DND-41 (cell line): ENCODE measurements around the gene SLC25A18.

Experiments used
- ATAC-seq: fragments of 200-7000 bp; cut with Tn5 transposase; 3 replicates; pipeline ENCODE4 v1.9.1; 2021; ENCODE audit warnings: low read depth; ENCODE audit not compliant: insufficient read depth
- DNase-seq: peaks from one replicate; pipeline ENCODE4 v3.0.0-alpha.2; 2020
- H2AFZ ChIP-seq: 2 replicates; pipeline ENCODE4 v1.6.0; 2012; ENCODE audit warnings: low read depth, low read length
- H3K27ac ChIP-seq: 2 replicates; pipeline ENCODE4 v1.5.1; 2012; ENCODE audit warnings: low read length, inconsistent platforms
- H3K27me3 ChIP-seq: fragments of 200-600 bp; sonication (generic); 2 replicates; pipeline ENCODE4 v1.6.0; 2012; ENCODE audit warnings: low read length, mild to moderate bottlenecking, inconsistent platforms; ENCODE audit not compliant: insufficient read depth, poor library complexity
- H3K36me3 ChIP-seq: 2 replicates; pipeline ENCODE4 v1.5.1; 2012; ENCODE audit warnings: low read length, inconsistent platforms; ENCODE audit not compliant: insufficient read depth
- H3K4me1 ChIP-seq: 2 replicates; pipeline ENCODE4 v1.5.1; 2012; ENCODE audit warnings: mild to moderate bottlenecking, low read length; ENCODE audit not compliant: insufficient read depth
- H3K4me2 ChIP-seq: 2 replicates; pipeline ENCODE4 v1.6.0; 2012; ENCODE audit warnings: mild to moderate bottlenecking, moderate library complexity, low read length, inconsistent platforms; ENCODE audit not compliant: insufficient read depth
- H3K4me3 ChIP-seq, 2 experiments: fragments of 200-600 bp in 1 of 2; shearing (Covaris generic) in 1 of 2; 2 replicates each; pipeline ENCODE4 v1.5.1; 2012 to 2016; ENCODE audit warnings: inconsistent platforms in 2 of 2, low read length in 2 of 2, mild to moderate bottlenecking in 2 of 2, low read depth in 1 of 2, moderate library complexity in 1 of 2
- H3K79me2 ChIP-seq: 2 replicates; pipeline ENCODE4 v1.6.0; 2012; ENCODE audit warnings: low read length, inconsistent platforms; ENCODE audit not compliant: insufficient read depth
- H3K9ac ChIP-seq: 2 replicates; pipeline ENCODE4 v1.6.0; 2012; ENCODE audit warnings: low read depth, mild to moderate bottlenecking, inconsistent platforms, low read length, moderate library complexity
- H3K9me3 ChIP-seq: 2 replicates; pipeline ENCODE4 v1.5.1; 2012; ENCODE audit warnings: low read length, moderate library complexity, mild to moderate bottlenecking, inconsistent platforms; ENCODE audit not compliant: insufficient read depth, severe bottlenecking
- H4K20me1 ChIP-seq: 2 replicates; pipeline ENCODE4 v1.6.0; 2012; ENCODE audit warnings: low read length; ENCODE audit not compliant: insufficient read depth
- EZH2 ChIP-seq: IDR thresholded peaks from 3 replicates; pipeline ENCODE4 v1.6.1; 2012; ENCODE audit warnings: borderline replicate concordance, low read depth, mild to moderate bottlenecking, moderate library complexity, low read length, inconsistent platforms; ENCODE audit not compliant: severe bottlenecking
- TF ChIP-seq, protein P1 (sequence below): IDR thresholded peaks from 2 replicates; pipeline ENCODE4 v1.5.1; 2012; ENCODE audit warnings: borderline replicate concordance, low read length, moderate library complexity, mild to moderate bottlenecking; ENCODE audit not compliant: poor library complexity, severe bottlenecking; ENCODE audit errors: extremely low read depth

SLC25A18 gene

DNA sequence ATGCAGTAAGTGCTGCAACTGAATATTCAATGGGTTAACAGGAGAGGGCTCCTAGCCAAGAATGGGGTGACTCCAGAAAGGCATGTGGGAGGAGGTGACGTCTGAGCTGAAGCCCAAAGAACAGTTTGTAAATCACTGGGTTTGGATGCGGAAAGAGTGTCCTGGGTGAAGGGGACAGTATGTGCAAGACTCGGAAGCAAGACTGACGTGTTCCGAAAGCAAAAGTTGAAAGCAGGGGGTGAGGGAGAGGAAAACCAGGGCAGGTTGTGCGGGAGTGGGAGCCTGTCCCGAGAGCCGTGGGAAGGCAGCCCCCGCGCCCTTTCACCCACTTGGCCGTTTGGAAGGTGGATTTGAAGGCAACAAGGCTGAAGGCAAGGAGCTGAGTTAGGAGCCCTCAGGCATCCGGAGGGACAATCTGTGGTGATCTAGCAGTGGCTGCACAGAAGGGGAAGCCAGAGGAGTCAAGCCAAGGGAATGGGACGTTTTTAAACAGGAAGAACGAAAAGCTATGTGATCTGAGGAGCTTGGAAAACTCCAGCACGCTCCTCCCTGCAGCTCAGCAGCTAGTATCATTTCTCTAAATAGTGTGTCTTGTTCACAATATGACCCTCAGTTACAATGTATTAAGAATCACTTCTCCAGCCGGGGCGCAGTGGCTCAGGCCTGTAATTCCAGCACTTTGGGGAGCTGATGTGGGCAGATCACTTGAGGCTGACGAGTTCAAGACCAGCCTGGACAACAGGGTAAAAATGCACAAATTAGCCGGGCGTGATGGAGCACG is 7.7 kb downstream of the SLC25A18 start:
- Histone ChIP-seq H2AFZ (no peak overlapping the region), H3K79me2 (no peaks in the 10 kb centered on the region), H3K27ac (no peak overlapping the region), H3K27me3 (no peaks in the 10 kb centered on the region), H4K20me1 (no peaks in the 10 kb centered on the region), H3K4me3 (no peak overlapping the region), H3K4me1 (no peaks in the 10 kb centered on the region), H3K4me2 (no peak overlapping the region), H3K9me3 (no peaks in the 10 kb centered on the region), H3K9ac (no peak overlapping the region), H3K36me3 (no peaks in the 10 kb centered on the region)
- ATAC-seq (no peak), DNase-seq (no peak)
- no peak for TF ChIP-seq EZH2
- TF ChIP-seq, protein P1, sequence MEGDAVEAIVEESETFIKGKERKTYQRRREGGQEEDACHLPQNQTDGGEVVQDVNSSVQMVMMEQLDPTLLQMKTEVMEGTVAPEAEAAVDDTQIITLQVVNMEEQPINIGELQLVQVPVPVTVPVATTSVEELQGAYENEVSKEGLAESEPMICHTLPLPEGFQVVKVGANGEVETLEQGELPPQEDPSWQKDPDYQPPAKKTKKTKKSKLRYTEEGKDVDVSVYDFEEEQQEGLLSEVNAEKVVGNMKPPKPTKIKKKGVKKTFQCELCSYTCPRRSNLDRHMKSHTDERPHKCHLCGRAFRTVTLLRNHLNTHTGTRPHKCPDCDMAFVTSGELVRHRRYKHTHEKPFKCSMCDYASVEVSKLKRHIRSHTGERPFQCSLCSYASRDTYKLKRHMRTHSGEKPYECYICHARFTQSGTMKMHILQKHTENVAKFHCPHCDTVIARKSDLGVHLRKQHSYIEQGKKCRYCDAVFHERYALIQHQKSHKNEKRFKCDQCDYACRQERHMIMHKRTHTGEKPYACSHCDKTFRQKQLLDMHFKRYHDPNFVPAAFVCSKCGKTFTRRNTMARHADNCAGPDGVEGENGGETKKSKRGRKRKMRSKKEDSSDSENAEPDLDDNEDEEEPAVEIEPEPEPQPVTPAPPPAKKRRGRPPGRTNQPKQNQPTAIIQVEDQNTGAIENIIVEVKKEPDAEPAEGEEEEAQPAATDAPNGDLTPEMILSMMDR, result no peak

DNA sequence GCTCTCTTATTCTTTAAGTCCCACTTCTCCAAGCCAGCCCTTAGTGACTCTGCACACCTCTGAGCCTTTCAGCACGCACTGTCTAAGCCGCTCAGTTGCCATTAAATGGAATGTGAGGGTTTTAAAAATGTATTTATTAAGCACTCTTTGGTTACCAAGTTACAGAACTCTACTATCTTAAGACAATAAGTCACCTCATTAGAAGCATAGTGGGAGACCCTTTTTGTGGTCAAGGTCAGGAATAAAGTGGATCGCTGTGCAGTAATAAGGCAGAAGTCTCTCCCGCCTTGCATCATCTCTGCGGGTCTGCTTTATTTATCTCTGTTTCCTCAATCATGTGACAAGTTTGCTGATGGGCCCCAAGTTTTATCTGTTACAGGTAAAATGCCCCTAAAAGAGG is 11.9 kb downstream of the SLC25A18 start:
- H3K4me3 ChIP-seq, result no peak overlapping the region
- no peaks in the 10 kb centered on the region for H3K9me3 ChIP-seq
- H2AFZ ChIP-seq, result no peak overlapping the region
- no peak overlapping the region for H3K4me2 ChIP-seq
- H3K27me3 ChIP-seq, result no peaks in the 10 kb centered on the region
- TF ChIP-seq, protein P1, result no peak
- TF ChIP-seq EZH2, result no peak
- no peak overlapping the region for H3K27ac ChIP-seq
- no peaks in the 10 kb centered on the region for H3K4me1 ChIP-seq
- H4K20me1 ChIP-seq, result no peaks in the 10 kb centered on the region
- ATAC-seq (no peak), DNase-seq (no peak)
- H3K9ac ChIP-seq, result no peak overlapping the region
- H3K36me3 ChIP-seq, result no peaks in the 10 kb centered on the region
- H3K79me2 ChIP-seq, result no peaks in the 10 kb centered on the region

DNA sequence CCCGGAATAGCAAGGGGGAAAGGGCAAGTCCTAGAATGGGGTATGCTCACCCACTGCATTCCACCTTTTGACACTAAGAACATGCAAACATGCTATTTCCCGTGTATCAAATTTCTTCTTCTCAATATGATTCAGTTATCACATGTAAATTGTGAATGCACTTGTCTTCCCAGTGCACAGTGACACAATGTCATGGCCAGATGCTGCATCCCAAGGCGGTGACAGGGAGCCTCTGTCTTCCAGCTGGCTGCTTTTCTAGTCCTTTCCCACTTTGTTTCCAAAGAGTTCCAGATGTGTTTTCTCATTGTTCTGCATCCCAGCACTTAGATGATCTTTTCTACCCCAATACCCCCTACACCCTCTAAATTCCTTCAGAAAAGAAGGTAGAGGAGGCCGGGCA is 12.4 kb downstream of the SLC25A18 start:
- Histone ChIP-seq H3K4me2 (no peak overlapping the region), H4K20me1 (no peaks in the 10 kb centered on the region), H3K9ac (no peak overlapping the region), H3K27me3 (no peaks in the 10 kb centered on the region), H3K4me1 (no peaks in the 10 kb centered on the region), H2AFZ (no peak overlapping the region), H3K27ac (no peak overlapping the region), H3K9me3 (no peaks in the 10 kb centered on the region), H3K4me3 (no peak overlapping the region), H3K36me3 (no peaks in the 10 kb centered on the region), H3K79me2 (no peaks in the 10 kb centered on the region)
- TF ChIP-seq, protein P1, result no peak
- no peak for TF ChIP-seq EZH2
- ATAC-seq (no peak), DNase-seq (no peak)
